ENCODE results near the gene RBMS3.
A peak's percentile ranks its signal among the peaks of the same experiment; 100 is the strongest.

RBMS3 gene

DNA sequence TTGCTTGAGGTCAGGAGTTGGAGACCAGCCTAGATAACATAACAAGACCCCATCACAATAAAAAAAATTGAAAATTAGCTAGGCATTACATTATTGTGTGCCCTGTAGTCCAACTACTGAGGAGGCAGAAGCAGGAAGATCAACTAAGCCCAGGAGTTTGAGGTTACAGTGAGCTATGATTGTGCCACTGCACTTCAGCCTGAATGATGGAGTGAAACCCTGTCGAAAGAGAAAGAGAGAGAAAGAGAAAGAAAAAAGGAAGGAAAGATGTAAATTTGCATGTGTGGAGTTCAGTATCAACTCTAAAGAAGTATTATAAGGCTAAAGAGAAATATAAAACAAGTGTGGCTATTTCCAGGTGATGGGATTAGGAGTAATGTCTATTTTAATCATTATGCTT, 661.4 kb downstream of the RBMS3 start:
- no peak for DNase-seq (ENCODE audit: low read depth)

DNA sequence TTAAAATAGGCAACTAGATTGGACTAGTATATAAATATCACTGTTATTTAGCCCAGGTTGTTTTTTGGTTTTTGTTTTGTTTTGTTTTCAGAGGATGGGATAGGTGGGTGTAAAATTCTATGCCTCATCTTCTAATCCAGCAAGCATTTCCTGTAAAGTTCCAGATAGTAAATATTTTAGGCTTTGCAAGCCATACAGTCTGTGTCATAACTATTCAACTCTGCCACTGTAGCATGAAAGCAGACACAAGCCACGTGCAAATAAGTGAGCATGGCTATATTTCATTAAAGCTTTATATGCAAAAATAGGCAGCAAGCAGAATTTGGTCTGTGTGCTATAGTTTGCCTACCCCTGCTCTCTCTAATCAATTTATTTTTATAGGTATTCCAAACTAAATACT, 668.3 kb downstream of the RBMS3 start:
- no peak for DNase-seq (ENCODE audit: low read depth)

GRCh38 chr3:29949940-29950616, 669.2 kb downstream of the RBMS3 start:
- no peak for DNase-seq (ENCODE audit: low read depth)

GRCh38 chr3:29952431-29952830, 671.6 kb downstream of the RBMS3 start:
- DNase-seq (ENCODE audit: low read depth), result no peak

DNA sequence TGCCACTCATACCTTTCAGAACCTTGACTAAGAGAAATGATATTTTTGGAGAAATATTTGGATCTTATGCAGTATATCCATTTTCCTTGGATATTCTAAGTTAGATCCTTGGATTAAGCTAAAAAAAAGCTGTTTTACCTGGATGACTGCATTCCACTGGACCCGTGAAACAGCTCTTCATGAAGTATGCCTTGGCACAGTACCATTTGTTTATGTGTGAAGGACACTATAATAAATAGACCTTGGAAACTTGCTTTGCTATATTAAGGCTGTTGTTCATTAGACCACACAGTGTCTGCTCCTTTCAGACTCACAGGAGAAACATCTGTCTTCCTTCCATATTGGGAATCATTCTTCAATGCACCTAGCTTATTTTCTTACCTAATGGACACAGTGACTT, 674.5 kb downstream of the RBMS3 start:
- DNase-seq (ENCODE audit: low read depth), result no peak

GRCh38 chr3:29958816-29959215, 677.9 kb downstream of the RBMS3 start:
- DNase-seq (ENCODE audit: low read depth), result no peak

DNA sequence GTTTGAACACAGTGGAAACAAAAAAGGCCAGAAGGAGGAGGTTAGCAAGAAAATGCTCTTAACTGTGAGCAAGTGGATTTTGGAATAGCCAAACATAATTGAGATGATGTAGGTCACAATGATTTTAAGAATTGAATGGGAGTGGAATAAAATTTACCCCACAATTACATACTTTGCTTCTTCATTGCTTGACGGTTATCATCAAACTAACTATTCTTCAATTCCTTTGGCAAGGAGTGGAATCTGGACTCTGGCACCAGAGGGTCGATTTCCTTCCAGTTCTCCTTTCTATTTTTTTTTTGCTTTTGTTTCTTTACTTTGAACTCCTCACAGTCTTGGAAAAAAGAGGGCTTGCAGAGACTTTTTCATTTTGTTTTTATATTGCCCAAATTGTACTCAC, 691.0 kb downstream of the RBMS3 start:
- no peak for DNase-seq (ENCODE audit: low read depth)

DNA sequence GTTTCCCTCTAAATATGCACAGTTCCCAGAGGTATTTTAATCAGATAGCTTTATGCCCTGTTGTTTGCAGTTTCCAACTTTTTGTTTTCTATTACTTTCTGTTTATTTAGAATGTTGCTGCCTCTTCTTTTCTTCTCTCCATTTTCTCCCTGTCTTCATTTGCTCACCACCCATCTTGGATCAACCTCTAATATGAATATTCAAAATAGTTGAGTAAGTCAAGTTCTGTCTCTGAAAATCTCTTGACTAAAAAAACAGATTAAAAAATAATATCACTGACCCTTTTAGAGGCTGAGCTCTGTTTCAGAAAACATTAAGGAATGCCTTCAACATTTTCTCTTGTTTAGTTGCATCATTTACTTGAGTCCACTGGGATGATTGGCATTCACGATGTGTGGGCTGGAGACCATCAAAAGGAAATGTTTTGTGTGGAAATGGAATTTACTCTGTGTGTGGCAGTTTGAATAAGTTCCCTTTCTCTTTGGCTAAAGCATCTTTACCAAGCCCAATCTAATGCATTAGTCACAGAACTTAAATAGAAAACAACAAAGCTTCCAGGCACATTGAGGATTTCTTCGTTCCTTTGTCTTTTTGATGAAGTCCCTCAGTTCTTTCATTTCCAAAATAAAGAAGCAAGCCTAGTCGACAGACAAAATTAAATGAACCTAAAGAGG, 691.6 kb downstream of the RBMS3 start:
- no peak for DNase-seq (ENCODE audit: low read depth)

- no peak for DNase-seq (ENCODE audit: low read depth)
Observed at GRCh38 chr3:29973763-29974162, 692.9 kb downstream of the RBMS3 start.

GRCh38 chr3:29976871-29977270, 696.0 kb downstream of the RBMS3 start:
- DNase-seq (ENCODE audit: low read depth), result no peak

- no peak for DNase-seq (ENCODE audit: low read depth)
Observed at GRCh38 chr3:29977360-29977759, 696.5 kb downstream of the RBMS3 start.

GRCh38 chr3:29978036-29978435, 697.2 kb downstream of the RBMS3 start:
- DNase-seq (ENCODE audit: low read depth), result no peak

GRCh38 chr3:29991198-29991597, 710.3 kb downstream of the RBMS3 start:
- DNase-seq (ENCODE audit: low read depth), result no peak

DNA sequence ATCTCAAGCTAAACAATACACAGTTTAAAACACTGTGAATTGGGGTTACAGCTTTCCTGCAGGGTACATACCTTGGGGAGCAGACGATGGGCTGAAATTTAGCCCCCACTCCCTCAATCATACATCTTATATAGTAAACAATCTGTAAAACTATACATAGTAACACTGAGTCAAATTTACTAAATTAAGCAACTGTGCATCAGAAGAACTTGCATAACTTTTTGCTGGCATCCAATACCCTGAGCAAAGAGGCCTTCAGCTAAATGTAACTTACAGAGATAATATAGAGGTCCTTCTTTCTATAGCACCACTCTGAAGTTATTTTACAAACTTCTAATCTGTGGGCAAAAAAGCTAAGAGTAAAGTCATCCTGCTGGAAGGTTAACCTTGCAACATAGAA, 721.9 kb downstream of the RBMS3 start:
- DNase-seq (ENCODE audit: low read depth), result no peak

DNA sequence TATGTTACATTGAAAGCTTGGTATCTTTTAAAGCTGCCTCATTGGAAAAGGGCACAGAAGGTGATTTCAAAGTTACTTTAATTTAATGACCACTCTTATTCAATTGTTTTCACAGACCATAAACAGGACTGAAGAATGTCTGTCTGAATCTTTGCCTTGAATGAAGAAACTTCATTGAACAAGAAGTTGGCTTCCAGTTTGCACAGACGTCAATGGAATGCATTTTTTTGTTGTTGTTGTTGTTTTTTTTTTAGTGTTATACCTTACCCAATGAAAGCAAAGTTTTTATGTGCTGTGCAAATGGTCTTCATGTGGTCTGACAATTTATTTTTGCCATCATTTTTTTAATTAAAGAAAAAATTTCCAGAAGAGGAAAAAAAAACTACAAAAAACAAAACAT, 722.9 kb downstream of the RBMS3 start:
- DNase-seq (ENCODE audit: low read depth), result no peak

GRCh38 chr3:30004481-30004880, 723.6 kb downstream of the RBMS3 start:
- DNase-seq (ENCODE audit: low read depth), result no peak

DNA sequence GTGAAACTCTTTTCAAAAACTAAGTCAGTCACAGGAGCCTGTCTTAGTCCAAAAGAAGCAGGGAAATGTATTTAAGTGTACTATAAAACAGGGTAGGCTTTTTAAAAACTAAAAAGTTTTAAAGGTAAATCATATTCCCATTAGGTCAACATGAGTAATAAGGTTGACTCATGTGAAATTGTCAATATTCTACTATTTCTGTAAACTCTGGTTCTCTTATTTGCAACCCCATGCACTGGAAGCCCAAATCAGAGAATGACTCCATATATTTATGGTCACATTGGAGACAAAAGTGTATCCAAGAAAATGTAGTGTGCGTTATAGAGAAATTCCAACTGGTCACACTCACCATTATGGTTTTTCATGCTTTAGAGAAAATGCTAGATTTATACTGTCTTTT, 725.2 kb downstream of the RBMS3 start:
- DNase-seq (ENCODE audit: low read depth), result no peak

GRCh38 chr3:30007668-30008067, 726.8 kb downstream of the RBMS3 start:
- no peak for DNase-seq (ENCODE audit: low read depth)

DNA sequence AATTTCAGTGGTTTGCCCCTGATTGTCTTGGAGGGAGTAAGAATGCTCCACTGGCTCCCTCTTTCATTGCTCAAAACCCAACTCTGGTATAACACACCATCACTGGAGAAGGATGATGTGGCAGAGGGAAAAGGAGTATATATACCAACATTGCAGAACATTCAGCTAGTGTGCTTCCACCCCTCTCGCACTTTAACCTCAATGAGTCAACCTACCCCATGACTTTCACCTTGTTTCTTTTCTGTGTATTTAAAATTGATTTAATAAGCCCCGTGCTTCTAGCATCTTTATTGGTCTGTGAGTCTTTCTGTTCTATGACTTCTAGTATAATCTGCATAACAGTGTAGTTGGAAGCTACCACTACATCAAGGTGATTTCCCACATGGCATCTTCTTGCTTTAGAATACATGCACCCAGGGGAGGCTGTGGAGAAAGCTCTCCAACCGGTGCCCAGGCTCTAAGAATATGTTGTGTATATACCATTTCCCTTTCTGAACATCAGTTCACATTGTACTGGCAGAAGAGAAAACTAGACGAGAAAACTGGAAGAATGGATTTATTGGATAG, 730.4 kb downstream of the RBMS3 start:
- no peak for DNase-seq (ENCODE audit: low read depth)

GRCh38 chr3:30012941-30013543, 732.2 kb downstream of the RBMS3 start:
- peak; percentile 4 for DNase-seq (ENCODE audit: low read depth)

- DNase-seq (ENCODE audit: low read depth), result no peak
Observed at GRCh38 chr3:30017901-30018300, 737.0 kb downstream of the RBMS3 start.

DNA sequence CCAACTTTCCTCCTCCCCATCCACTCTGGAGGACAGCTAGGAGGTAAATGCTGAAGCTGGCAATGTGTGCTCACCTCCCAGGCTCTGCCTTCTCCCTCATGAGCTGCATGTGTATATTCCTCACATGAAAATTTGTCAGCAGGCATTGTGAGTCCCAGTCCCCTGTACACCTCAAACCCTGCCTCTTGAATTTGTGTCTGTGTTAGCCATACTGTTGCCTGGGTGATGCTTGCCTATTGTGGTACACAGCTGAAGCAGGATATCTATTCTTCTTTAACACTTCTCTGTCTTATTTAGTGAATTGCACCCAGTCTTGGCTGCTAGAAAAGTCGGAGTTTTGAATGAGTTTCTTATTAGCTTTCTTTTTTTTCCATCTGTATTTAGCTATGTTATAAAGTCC, 739.5 kb downstream of the RBMS3 start:
- DNase-seq (ENCODE audit: low read depth), result no peak

DNA sequence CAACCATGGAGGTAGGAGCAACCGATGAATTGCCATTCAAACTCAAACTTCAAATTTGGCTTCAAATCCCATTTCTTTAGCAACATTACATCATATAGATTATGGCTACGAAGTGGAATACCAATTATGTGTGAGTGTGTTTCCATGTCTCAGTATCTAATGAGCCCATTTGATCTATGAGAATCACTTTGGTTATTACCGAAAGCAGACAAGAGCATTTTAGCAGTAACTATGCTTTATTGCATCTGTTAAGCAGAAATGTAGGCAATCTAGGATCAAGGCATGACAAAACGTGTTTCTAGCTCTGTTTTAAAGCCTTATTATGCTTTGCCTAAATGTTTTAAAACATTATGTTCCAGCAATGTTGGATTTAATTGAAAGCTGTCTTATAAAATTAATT, 743.6 kb downstream of the RBMS3 start:
- no peak for DNase-seq (ENCODE audit: low read depth)

Data from activated T-helper 9 cell treated with anti-CD3 and anti-CD28 coated beads, Interleukin-2, amount 50 U/mL, for 16 hours (primary cell).